LoVo (cell line): ENCODE data around the gene AKNA.

Experiments used
- DNase-seq: peaks from one replicate; pipeline ENCODE4 v3.0.0-alpha.2; 2016; ENCODE audit warnings: low spot score

Gene AKNA

DNA sequence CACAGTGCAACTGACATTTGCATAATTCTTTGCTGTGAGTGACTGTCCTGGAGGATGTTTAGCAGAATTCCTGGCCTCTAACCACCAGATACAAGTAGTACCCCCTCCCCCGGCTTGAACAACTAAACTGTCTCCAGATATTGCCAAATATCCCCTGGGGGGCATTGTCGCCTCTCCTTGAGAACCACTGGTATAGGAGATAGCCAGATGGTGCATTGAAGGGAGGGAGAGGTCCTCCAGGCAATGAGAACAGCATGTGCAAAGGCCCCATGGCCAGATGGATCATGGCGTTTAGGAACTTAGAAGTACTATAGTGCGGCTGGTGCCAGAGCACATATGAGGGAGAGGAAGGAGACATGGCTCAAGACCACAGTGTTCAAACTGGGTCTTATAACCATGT lies 83.8 kb downstream of the AKNA start:
- DNase-seq: no peak

DNA sequence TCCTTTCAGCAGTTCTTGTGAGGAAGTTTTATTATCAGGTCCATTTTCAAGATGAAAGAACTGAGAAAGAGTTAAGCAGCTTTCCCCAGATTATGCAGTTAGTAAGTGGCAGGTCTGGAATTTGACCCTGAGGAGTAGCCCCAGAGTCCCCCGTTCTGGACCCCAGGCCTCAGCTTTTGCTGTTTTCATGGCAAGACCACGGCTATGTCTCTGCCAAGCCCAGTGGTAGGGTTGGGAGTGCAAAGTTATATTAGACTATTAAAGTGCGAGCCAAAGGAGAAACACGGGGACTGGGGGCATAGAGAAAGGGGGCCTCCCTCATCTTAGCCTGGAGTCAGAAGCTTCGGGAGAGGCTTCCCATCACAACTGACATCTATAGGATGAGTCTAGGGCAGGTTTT lies 84.2 kb downstream of the AKNA start:
- DNase-seq: no peak

DNA sequence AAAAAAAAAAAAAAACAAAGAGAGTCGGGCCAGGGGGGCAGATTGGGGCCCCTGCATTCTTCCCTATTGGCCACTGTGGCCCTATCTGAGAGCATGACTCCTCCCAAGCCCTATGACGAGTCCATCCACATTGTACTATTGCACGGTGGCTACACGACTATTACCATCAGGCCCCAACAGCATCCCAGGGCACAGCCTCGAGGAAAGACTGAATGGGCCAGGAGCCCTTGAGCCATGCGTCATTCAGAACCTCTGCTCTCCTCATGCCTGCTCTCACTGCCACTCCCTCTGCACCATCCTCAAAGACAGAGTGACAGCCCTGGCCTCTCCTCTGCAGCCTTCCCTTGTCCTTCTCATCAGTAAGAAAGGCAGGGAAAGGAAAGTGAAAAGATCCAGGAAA lies 85.1 kb downstream of the AKNA start:
- DNase-seq: no peak

DNA sequence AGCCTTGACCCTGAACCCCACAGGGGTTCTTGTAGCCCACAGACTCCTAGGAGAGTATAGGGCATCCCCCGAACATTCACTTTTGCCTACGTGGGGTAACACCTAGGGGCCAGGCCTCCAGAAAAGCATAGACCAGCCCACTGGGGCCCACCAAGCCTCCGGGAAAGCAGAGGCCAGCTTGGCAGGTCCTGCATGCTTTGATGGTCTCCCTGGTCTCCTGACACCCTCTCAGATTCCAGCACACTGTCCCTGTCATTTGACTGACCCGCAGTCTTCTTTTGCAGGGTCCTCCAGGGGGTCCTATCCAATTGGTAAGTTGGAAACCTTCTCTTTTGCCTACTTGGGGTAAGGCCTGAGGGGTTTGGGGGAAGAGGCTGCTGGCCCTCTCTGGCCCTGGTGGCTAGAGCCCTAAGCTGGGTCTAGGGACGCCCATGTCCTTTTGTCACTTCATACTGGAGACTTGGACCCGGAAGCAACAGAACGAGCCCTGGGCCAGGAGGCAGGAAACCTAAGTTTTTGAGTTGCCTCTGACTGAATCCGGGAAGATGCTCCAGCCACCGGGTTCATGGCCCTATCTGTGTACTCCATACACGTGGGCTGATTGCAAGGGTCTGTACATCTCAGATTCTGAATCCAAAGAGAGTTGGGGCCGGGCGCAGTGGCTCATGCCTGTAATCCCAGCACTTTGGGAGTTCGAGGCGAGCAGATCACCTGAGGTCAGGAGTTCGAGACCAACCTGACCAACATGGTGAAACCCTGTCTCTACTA lies 85.8 kb downstream of the AKNA start:
- DNase-seq: no peak

DNA sequence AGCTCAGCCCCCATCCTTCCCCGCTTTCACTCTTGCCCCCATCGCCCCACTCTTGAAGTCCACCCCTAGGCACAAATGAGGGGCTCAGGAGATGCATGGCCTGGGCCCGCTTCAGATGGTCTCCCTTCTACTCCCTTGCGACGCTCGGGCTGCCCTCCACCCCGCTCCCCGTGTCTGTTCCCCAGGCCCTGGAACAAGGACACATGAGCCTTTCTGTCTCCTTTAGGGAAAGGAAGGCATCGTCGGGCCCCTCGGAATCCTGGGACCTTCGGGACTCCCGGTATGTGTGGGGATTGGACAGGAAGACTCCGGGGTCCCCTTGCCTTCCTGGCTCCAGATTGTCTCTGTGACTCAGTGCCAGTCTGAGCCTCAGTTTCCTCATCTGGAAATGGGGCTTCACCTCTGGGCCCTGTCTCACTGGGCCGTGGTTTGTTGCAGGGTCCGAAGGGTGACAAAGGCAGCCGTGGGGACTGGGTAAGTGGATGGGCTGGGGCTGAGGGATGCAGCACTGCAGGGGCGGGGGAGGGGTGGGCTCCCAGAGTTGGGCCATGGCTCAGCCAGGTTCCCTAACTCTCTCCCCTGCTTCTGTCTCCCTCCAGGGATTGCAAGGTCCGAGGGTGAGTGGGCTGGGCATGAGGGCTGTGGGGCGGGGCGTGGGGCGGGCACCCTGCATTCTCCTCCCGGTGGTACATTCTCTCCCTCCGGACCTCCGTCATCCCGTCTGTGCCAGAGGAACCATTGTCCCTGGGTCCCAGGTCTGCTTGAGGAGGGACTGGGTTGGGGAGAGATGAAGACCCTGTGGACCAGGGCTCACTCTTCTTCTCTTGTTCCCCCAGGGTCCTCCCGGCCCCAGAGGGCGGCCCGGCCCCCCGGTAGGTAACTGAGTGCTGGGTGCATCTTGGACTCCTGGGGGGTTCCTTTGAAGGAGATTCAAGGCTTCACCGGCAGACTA lies 86.7 kb downstream of the AKNA start:
- DNase-seq: no peak

DNA sequence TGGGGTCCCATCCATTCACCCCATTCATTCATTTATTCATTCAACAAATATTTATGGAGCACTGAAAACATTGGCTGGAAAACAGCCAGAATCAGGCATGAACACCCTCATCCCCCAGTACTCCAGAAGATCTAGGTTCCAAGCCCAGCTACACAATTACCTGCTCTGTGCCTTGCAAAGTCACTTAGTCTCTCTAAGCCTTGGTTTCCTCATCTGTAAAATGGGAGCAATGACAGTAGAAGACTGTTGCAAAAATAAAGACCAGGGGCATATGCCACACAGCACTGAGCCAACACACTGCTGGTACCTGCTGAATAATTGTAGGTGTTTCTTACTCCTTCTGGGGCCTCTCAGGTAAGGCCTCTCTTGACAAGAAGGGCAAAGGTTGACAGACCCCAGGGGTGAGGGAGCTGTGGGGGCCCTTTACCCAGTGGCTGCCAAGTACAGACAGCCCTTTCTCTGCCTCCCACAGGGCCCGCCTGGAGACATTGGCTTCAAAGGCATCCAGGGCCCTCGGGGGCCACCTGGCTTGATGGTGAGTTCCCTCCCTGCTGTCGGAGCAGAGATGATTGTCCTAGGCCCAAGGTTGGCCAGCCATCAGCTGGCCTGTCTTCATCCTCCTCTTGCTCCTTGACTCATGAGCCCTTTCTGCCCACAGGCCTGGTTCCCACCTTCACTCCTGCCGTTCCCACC lies 87.5 kb downstream of the AKNA start:
- no peak for DNase-seq

DNA sequence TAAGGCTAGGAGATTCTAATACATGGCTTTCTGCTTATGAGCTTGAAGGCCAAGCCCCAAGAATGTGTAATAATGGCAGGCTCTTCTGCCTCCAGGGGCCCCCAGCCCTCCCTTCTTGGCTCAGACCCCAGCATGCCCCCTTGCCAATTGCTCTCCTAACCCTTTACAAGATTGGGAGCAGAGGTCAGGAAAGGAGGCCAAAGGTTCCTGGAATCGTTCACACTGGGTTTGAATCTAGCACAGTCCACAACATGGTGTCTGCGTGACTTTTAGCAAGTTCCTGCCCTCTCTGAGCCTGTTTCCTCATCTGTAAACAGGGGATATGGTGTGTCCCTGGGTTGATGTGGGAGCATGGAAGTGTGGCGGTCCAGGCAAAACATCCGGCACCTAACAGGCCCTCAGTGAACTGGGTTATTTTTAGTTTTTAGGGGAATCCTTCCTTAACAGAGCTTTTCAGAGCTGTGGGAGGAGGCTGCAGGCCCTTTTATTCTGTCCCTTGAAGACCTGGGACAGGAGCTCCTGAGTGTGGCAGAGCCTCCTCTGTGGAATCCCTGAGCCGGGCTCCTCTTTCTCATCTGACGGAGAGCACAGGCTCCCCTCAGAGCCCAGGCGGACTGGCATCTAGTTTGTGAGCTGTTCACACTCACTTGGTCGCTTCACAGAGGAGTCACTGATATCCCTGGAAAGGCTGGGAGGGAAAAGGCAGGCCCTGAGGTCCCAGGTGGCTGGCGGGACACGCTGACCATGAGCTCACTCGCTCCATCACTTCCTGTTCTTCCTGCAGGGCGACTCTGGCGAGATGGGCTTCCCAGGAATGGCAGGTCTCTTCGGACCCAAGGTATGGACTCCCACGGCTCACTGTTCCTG lies 88.3 kb downstream of the AKNA start:
- no peak for DNase-seq

DNA sequence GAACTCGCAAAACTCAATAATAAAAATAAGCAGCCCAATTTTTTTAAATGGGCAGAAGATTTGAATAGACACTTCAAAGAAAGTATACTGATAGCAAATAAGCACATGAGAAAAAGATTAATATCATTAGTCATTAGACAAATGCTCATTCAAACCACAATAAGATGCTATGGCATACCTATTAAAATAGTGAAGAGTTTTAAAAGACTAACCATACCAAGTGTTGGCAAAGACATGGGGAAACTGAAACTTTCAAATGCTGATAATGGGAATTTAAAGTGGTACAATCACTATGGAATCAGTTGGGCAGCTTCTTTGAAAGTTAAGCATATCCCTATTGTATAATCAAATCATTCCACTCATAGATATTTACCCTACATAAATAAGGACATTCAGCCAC lies 91.4 kb downstream of the AKNA start:
- DNase-seq: no peak

DNA sequence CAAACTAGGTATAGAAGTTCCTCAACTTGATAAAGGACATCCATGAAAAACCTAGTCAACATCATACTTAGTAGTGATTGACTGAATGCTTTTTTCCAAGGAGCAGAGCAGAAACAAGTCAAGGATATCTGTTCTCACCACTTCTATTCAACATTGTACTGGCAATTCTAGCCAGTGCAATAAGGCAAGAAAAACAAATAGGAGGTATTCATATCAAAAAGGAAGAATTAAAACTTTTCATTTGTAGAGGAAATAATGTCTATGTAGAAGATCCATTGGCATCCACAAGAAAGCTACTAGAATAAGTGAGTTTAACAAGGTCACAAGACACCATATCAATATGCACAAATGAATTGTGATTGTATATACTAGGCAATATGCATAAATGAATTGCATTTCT lies 93.1 kb downstream of the AKNA start:
- DNase-seq: no peak

DNA sequence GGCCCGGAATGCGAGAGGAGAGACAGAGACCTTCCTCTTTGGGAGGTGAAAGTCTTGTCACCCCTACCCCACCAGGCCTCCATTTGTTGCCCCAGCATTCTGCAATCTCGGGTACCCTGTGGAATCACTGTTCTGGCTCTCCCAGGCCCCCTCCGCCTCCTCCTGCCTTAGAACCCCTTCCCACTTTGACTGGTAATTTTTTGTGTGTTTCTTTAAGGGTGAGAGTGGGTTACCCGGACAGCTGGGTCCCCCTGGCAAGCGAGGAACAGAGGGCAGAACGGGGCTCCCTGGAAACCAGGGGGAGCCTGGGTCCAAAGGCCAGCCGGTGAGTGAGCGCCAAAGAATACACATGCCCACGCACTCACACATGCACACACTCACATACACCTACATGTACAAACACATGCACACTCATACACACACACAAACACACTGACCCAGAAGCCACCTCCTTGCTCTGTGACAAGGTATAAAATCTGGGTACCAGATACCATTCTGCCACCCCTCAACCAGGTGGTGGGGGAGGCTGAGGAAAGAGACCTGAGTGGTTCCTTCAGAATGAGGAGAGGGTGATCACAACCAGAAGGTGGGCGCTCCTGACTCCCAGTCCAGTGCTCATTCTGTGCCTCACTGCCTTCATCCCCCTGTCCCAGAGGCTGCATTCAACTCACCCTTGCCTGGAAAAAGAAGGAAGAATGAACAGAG lies 95.7 kb downstream of the AKNA start:
- no peak for DNase-seq

DNA sequence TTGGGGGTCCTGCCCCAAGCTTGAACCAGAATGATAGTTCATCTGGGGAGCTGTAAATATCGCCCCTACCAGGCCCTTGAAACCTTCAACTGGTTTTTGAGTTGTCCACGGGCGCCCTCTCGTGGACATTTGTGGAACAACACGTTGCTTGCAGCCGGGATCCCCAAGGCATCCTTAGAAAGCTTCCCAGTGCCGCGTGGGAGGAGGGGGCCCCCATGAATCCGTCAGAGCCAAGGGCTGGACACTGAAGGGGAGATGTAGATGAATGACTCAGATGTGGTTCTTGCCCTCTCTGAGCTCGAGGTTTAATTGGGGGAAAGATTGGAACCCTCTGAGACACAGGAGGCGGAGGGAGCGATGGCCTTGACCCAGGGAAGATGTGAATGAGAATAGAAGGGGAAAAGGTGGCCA lies 96.7 kb downstream of the AKNA start:
- DNase-seq: peak; percentile 41

DNA sequence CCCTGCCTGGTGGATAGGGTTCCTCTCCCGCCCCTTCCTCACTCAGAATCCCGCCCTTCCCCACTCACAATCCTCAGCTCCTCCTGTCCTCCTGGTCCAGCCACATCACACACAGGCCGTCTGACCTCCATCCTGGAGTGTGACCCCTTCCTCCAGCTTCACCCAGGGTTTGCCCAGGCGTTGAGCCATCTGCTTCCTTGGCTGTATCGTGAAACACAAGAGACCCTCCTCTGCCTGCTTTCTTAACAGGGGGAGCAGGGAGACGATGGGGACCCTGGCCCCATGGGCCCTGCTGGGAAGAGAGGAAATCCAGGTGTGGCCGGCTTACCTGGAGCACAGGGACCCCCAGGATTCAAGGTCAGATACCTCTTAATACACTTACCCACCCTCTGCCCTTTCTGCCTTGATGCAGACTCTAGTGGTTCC lies 97.2 kb downstream of the AKNA start:
- DNase-seq: no peak

DNA sequence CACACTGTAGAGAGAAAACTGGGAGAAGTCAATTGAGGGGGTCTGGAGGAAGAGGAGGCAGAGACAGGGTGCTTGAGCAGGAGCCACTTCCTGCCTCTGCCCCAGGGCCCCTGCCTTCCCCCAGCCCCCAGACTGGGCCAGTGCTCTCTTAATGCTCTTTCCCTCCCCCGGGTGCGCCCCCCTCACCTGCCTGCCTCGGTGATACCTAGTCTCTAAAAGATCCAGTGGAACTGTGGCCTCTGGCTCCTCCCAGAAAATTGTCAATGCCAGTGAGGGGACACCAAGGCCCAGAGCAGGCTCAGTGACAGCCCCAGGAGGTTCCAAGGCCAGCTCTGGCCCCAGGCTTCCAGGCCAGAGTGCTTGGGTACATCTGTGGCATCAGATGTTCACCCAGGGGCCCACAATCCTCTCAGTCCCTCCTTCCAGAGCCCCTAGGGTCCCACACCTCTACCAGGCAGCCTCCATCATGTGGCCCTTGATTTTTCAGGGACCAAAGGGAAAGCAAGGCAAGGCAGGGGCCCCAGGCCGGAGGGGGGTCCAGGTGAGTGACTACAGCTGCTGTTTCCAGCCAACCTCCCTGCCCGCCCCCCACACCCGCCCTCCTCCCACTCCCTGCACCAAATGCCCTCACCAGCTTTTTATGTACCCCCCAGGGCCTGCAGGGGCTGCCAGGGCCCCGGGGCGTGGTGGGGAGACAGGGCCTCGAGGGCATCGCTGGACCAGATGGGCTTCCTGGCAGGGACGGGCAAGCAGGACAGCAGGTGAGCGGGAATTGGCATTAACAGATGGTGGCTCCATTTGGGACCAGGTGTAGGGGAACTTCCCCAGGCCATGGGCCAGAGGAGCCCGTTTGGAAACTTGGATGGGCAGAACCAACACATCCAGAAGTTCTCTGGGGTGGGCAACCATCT lies 98.0 kb downstream of the AKNA start:
- no peak for DNase-seq

DNA sequence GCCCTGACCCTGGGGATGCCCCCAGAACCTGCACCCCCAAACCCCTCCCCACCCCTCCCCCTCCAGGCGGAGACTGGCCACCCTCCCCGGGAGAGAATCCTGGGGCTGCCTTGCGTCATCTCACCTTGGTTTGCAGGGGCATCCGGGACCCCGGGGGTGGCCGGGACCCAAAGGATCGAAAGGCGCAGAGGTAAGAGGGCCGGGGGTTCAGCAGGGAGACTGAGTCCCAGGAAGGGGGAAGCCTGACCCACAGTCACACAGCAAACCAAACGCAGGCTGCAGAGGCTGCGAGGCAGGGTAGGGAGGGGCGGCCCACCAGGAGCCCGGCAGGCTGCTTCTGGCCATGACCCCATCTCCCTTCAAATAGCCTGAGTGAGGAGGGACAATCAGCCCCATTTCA lies 98.7 kb downstream of the AKNA start:
- DNase-seq: no peak

DNA sequence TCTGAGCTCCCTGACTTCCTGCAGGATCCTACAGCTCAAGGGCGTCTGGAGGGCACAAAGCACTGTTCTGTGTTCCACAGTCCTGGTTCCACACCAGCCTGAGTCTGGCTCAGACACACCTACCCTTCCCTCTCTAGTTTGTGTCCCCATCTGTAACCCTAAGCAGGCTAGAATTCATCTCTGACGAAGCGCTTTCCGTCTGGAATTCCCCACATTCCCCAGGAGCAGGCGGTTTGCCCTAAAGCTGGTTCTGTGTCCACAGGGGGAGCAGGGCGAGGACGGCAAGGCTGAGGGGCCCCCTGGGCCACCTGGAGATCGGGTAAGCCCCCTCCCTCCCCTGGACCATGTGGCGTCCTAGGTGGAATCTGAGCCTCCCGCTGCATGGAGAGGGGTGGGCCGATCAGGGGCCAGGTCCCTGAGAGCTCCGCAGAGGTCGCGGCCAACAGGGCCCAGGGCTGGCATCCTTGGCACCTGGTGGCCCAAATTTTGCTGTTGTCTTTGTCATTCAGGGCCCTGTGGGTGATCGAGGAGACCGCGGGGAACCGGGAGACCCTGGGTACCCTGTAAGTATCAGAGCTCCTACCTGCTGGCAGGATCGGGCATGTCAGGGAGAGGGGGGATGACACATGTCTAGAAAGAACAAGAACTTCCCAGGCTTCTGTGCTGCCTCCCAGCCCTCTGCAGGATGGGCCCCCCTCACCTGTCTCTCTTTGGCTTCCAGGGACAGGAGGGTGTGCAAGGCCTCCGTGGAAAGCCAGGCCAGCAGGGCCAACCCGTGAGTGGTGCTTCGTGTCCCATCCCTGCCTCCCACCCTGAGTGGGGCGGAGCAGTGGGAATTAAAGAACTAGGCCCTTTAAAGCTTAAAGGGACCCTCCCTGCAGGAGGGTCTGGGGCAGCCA lies 99.3 kb downstream of the AKNA start:
- no peak for DNase-seq

DNA sequence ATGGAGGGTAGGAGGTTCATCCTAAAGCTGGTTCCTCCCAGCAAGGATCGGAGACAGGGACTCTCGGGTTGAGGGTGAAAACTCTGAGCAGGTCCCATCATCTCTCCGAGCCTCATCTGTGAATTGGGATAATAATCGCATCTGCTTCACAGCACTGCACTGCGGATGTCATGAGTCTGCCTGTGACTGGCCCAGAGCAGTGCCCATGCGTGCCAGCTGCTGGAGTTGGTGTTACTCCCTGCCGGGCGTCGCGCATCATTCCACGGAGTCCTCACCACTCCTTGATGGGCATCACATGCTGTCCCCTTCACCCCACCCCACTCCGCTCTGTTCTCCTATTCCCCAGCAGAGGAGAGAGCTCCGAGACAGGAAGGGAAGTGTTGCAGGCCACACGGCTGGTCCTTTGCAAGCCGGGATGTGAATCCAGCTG lies 100.0 kb downstream of the AKNA start:
- no peak for DNase-seq

DNA sequence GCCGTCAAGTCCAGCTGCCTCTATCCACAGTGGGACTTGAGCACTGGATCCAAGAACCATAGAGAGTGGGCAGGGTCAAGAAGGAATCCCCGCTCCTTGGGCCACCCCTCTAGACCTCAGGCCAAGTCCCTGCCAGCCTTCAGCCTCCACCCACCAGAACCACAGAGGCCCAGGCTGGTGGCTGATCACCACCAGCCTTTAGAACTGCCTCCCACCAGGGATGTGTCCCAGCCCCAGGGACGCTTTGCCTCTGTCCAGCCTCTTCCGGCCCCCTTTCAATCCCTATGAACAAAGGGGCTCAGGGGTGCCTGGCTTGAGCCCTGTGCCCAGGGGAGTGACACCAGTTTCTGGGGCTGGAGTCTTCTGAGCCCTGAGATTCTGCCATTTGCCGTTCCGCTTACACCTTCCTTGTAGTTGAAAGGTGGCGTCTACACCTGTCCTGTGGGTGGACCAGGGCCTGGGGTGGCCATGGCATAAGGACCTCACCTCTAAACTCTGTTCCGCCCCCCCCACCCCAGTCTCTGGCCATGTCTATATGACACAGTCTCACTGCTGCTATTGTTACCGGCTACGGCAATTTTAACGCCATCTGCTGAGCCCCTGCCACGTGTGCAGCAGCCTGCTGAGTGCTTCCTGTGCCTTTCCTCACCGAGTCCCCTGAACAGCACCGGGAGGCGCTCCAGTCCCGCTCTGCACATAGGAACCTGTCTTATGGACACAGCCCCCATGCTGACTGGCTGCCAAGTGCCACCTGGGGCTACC lies 100.6 kb downstream of the AKNA start:
- no peak for DNase-seq

DNA sequence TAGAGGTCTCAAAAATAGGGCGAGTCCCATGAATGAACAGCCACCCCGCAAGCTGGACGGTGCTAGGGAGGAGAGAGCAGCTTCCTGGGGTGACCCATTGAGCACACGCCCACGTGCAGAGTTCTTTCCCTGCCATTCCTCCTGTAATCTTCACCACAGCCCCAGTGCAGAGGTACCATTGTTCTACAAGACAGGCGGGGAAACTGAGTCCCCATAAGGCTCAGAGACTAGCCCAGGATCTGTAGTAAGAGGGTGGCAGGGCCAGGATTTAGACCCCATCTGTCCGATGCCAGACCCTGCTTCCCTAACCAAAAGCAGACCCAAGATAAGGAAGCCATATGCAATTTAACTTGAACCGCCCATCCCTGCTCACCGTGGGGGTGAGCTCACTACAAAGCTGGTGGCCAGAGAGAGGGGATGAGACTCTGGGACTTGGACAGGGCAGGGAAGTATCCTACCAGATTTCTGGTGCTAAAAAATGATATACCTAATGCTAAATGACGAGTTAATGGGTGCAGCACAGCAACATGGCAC lies 101.6 kb downstream of the AKNA start:
- no peak for DNase-seq
